PC-9 (cell line): Measurements from ENCODE around the gene RIMS4. TPM values are rescaled to one million over a fixed set of nuclear protein-coding genes. Genes with fewer than 3 reads are reported as not detected.

ENCODE experiments used
- BruUV-seq: library from RNA; stranded (reverse); fragments of 400-500 nt; replicated peaks from 2 replicates; lab custom pipeline; 2021; lab: Mats Ljungman, UMichigan
- CTCF ChIA-PET: fragments of 300-600 bp; sonication (Branson Sonifier 250); formaldehyde crosslinking; loops from one replicate; lab custom pipeline; 2022; ENCODE audit warnings: antibody characterized with exemption; lab: Charles Lee
- POLR2A ChIA-PET: fragments of 300-600 bp; sonication (Branson Sonifier 250); formaldehyde crosslinking; loops from one replicate; lab custom pipeline; 2022; ENCODE audit warnings: antibody characterized with exemption; ENCODE audit not compliant: unreplicated experiment; lab: Charles Lee
- DNase-seq, 2 experiments: peaks; one replicate each; pipeline versions ENCODE4 v3.0.0 to v3.0.0-alpha.2; 2015 to 2022; ENCODE audit warnings: mixed read lengths in 1 of 2
- H2AFZ ChIP-seq: fragments of 200-600 bp; sonication (generic); 2 replicates; pipeline ENCODE4 v1.8.1; 2017; ENCODE audit warnings: antibody characterized with exemption
- H3F3A ChIP-seq: fragments of 200-600 bp; sonication (generic); 2 replicates; pipeline ENCODE4 v1.8.1; 2017; ENCODE audit warnings: antibody characterized with exemption, mild to moderate bottlenecking, low read depth; ENCODE audit not compliant: insufficient read depth
- H3K27ac ChIP-seq: fragments of 200-600 bp; sonication (generic); 2 replicates; pipeline ENCODE4 v1.6.1; 2016; ENCODE audit warnings: mixed run types
- H3K27me3 ChIP-seq: fragments of 200-600 bp; sonication (generic); 2 replicates; pipeline ENCODE4 v1.6.1; 2016; ENCODE audit warnings: low read depth, mixed run types; ENCODE audit not compliant: insufficient read depth
- H3K36me3 ChIP-seq: fragments of 200-600 bp; sonication (generic); 2 replicates; pipeline ENCODE4 v1.6.1; 2016; ENCODE audit warnings: low read depth, mixed run types
- H3K4me1 ChIP-seq: fragments of 200-600 bp; sonication (generic); replicated peaks from 2 replicates; pipeline ENCODE4 v1.6.1; 2016; ENCODE audit warnings: mixed run types; ENCODE audit not compliant: insufficient read depth
- H3K4me2 ChIP-seq: fragments of 200-600 bp; sonication (generic); 2 replicates; pipeline ENCODE4 v1.6.1; 2017; ENCODE audit warnings: mixed run types
- H3K4me3 ChIP-seq: fragments of 200-600 bp; sonication (generic); 2 replicates; pipeline ENCODE4 v1.6.1; 2016; ENCODE audit warnings: mixed run types
- H3K79me2 ChIP-seq: fragments of 200-600 bp; sonication (generic); 2 replicates; pipeline ENCODE4 v1.6.1; 2017; ENCODE audit warnings: low read depth, mixed run types
- H3K9me2 ChIP-seq: fragments of 200-600 bp; sonication (generic); 2 replicates; pipeline ENCODE4 v1.8.1; 2017; ENCODE audit warnings: mild to moderate bottlenecking; ENCODE audit not compliant: insufficient read depth
- H3K9me3 ChIP-seq: fragments of 200-600 bp; sonication (generic); 2 replicates; pipeline ENCODE4 v1.8.1; 2016; ENCODE audit warnings: low read depth; ENCODE audit not compliant: insufficient read depth
- H4K20me1 ChIP-seq: fragments of 200-600 bp; sonication (generic); 2 replicates; pipeline ENCODE4 v1.8.1; 2017; ENCODE audit not compliant: insufficient read depth
- EZH2 ChIP-seq: fragments of 200-600 bp; sonication (generic); IDR thresholded peaks from 2 replicates; pipeline ENCODE4 v1.8.0; 2017; ENCODE audit warnings: antibody characterized with exemption, low read depth
- intact Hi-C: fragments of 100-400 bp; cut with micrococcal nuclease; formaldehyde crosslinking; loops from one replicate; pipeline ENCODE4 v1.10.0; 2022; ENCODE audit not compliant: unreplicated experiment
- total RNA-seq: library from RNA; stranded (reverse); gene quantifications from 2 replicates; pipeline ENCODE4 v1.2.3, GENCODE V29; 2021
- TF ChIP-seq, protein P1 (sequence below): fragments of 200-600 bp; sonication (generic); conservative IDR thresholded peaks from 2 replicates; pipeline ENCODE4 v1.6.1; 2017; ENCODE audit warnings: mixed run types, antibody characterized with exemption, mild to moderate bottlenecking, moderate library complexity

Gene RIMS4
- total RNA-seq, 1 experiment from 2014 or later = 0.13 TPM

DNA sequence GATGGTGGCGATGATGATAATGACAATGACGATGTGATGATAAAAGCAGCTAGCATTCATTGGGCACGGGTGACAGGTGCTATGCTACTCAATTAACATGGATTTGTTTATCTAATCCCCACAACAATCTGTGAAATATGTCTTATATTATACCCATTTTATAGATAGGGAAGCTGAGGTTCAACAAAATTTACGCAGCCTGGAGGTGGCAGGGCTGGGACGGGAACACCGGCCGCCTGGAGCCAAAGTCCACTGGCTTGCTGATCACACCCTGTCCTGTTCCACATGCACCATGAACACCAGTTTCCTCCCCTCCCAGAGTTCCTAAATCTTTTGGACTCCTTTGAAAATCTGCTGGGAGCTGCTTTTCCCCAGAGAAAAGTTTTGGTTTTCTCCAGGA is 23.0 kb downstream of the RIMS4 start:
- no TSS peak for BruUV-seq

DNA sequence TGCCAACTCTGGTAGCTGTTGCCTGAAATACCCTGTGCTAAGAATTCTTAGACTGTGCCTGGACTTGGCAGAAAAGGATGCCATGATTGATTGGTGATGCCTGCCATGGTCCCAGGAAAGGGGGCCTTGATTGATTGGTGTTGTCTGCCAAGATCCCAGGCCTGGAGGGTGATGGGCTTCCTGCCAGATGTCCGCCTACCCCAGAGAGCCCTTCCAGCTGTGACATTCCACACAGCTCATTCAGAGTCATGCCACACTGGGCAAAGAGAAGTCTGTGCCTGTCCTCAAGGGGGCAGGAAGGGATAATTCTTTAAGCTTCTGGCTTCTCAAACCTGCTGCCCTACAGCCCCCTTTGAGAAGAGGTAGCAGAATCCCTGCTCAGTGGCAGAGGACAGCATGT is 24.6 kb downstream of the RIMS4 start:
- POLR2A ChIA-PET = interaction anchor here (0.6 kb wide), 1 partner anchor 1430 kb away, joined by 15 read pairs; no protein-coding TSS in a partner anchor
- no peak overlapping the region for H3K4me3 ChIP-seq
- H3K36me3 ChIP-seq = no peaks in the 10 kb centered on the region
- no peaks in the 10 kb centered on the region for H3K4me1 ChIP-seq
- no peaks in the 10 kb centered on the region for H3K79me2 ChIP-seq
- H3K4me2 ChIP-seq = no peak overlapping the region
- no peak overlapping the region for H2AFZ ChIP-seq
- H4K20me1 ChIP-seq = no peaks in the 10 kb centered on the region
- no TSS peak for BruUV-seq
- no peaks in the 10 kb centered on the region for H3K9me3 ChIP-seq
- TF ChIP-seq, protein P1, sequence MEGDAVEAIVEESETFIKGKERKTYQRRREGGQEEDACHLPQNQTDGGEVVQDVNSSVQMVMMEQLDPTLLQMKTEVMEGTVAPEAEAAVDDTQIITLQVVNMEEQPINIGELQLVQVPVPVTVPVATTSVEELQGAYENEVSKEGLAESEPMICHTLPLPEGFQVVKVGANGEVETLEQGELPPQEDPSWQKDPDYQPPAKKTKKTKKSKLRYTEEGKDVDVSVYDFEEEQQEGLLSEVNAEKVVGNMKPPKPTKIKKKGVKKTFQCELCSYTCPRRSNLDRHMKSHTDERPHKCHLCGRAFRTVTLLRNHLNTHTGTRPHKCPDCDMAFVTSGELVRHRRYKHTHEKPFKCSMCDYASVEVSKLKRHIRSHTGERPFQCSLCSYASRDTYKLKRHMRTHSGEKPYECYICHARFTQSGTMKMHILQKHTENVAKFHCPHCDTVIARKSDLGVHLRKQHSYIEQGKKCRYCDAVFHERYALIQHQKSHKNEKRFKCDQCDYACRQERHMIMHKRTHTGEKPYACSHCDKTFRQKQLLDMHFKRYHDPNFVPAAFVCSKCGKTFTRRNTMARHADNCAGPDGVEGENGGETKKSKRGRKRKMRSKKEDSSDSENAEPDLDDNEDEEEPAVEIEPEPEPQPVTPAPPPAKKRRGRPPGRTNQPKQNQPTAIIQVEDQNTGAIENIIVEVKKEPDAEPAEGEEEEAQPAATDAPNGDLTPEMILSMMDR = no peak
- CTCF ChIA-PET = no interaction called here
- H3K9me2 ChIP-seq = no peaks in the 10 kb centered on the region
- H3K27me3 ChIP-seq = peaks cover 82% of the 10 kb centered on the region
- H3K27ac ChIP-seq = no peak overlapping the region
- H3F3A ChIP-seq = no peaks in the 10 kb centered on the region
- intact Hi-C loops = no loop called here
- no peak for DNase-seq

More for the DNA sequence above, 23.0 kb downstream of the RIMS4 start:
- Histone ChIP-seq H3K9me2 (no peaks in the 10 kb centered on the region), H3K4me2 (no peak overlapping the region), H4K20me1 (no peaks in the 10 kb centered on the region), H3K27ac (no peak overlapping the region), H2AFZ (no peak overlapping the region), H3F3A (no peaks in the 10 kb centered on the region), H3K36me3 (no peaks in the 10 kb centered on the region), H3K4me1 (no peaks in the 10 kb centered on the region), H3K79me2 (no peaks in the 10 kb centered on the region), H3K4me3 (no peak overlapping the region), H3K9me3 (no peaks in the 10 kb centered on the region), H3K27me3 (peaks cover 91% of the 10 kb centered on the region)
- no peak for DNase-seq
- intact Hi-C loops = no loop called here
- no peak for TF ChIP-seq EZH2
- TF ChIP-seq, protein P1 = no peak
- POLR2A ChIA-PET = no interaction called here
- CTCF ChIA-PET = no interaction called here

DNA sequence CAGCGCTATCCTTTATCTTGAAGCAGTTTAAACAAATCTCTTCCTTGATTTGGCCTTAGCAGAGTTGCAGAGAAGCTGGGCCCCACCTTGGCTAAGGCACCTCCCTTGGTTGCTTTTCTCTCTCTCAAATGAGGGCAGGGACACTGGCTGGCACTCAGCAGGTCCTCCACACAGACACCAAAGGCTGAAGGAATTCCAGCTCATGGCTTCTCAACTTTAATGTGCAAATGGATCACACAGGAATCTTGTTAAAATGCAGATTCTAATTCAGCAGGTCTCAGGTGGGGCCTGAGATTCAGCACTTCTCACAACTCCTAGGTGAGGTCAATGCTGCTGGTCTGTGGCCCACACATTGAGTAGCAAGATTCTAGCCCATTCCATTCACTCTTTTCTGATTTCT is 25.7 kb downstream of the RIMS4 start:
- no peaks in the 10 kb centered on the region for H3K9me2 ChIP-seq
- H3K4me2 ChIP-seq = no peak overlapping the region
- no peak overlapping the region for H3K4me3 ChIP-seq
- H3K9me3 ChIP-seq = no peaks in the 10 kb centered on the region
- ChIA-PET CTCF (no interaction called here), POLR2A (no interaction called here)
- no peak overlapping the region for H2AFZ ChIP-seq
- intact Hi-C loops = no loop called here
- TF ChIP-seq EZH2 = no peak
- TF ChIP-seq, protein P1 = no peak
- H4K20me1 ChIP-seq = no peaks in the 10 kb centered on the region
- no peak overlapping the region for H3K27ac ChIP-seq
- DNase-seq = no peak
- peaks cover 71% of the 10 kb centered on the region for H3K27me3 ChIP-seq
- no TSS peak for BruUV-seq
- H3K4me1 ChIP-seq = no peaks in the 10 kb centered on the region
- H3K79me2 ChIP-seq = no peaks in the 10 kb centered on the region
- no peaks in the 10 kb centered on the region for H3K36me3 ChIP-seq
- H3F3A ChIP-seq = no peaks in the 10 kb centered on the region
